Measurements from ENCODE around the gene EIF4G3. TPM values are rescaled to one million over a fixed set of nuclear protein-coding genes. Genes with fewer than 3 reads are reported as not detected.

The EIF4G3 gene
- total RNA-seq, 1 donor from 2014 or later = 97.4 TPM

DNA sequence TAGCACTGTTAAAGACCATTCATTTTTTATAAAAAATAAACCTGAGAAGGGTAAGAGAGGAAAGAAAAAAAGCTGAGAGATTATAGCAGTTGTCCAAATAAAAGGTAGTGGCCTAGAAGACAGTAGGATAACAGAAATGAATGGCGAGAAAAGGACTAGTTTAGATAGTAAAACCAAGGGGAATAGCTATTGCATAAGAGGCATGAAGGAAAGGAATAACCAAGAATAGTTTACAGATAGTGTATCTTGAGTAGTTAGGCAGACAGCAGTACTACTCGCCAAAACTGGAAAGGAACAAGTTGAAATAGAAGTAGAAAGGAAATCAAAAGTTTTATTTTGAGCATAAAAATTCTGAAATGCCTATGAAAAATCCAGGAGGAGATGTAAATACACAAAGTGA, 70.5 kb downstream of the EIF4G3 start:
- Mint-ChIP-seq H3K4me3 (ENCODE audit: low read depth) (no peak overlapping the region), H3K4me1 (ENCODE audit: low read depth) (peaks cover 5% of the 10 kb centered on the region), H3K27me3 (no peaks in the 10 kb centered on the region), H3K9me3 (ENCODE audit: low read depth) (no peaks in the 10 kb centered on the region), H3K36me3 (ENCODE audit: insufficient read depth) (peaks cover 8% of the 10 kb centered on the region), H3K27ac (no peak overlapping the region)
- no peak for DNase-seq (ENCODE audit: low spot score, unreplicated experiment)
- TF ChIP-seq, protein P1, sequence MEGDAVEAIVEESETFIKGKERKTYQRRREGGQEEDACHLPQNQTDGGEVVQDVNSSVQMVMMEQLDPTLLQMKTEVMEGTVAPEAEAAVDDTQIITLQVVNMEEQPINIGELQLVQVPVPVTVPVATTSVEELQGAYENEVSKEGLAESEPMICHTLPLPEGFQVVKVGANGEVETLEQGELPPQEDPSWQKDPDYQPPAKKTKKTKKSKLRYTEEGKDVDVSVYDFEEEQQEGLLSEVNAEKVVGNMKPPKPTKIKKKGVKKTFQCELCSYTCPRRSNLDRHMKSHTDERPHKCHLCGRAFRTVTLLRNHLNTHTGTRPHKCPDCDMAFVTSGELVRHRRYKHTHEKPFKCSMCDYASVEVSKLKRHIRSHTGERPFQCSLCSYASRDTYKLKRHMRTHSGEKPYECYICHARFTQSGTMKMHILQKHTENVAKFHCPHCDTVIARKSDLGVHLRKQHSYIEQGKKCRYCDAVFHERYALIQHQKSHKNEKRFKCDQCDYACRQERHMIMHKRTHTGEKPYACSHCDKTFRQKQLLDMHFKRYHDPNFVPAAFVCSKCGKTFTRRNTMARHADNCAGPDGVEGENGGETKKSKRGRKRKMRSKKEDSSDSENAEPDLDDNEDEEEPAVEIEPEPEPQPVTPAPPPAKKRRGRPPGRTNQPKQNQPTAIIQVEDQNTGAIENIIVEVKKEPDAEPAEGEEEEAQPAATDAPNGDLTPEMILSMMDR (IDR thresholded peaks at IDR 0.05; ENCODE audit: unreplicated experiment) = no peak

DNA sequence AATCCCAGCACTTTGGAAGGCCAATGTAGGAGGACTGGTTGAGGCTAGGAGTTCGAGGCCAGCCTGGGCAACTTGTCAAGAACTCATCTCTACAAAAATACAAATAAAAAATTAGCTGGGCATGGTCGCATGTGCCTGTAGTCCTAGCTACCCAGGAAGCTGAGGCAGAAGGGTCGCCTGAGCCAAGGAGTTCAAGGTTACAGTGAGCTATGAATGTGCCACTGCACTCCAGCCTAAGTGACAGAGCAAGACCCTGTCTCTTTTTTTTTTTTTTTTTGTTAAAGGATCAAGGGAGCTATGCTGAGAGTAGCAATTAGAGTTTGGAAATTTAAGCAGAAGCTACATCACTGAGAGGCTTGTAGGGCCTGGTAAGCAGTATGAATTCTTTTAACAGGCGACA, 70.9 kb downstream of the EIF4G3 start:
- no peaks in the 10 kb centered on the region for H3K9me3 Mint-ChIP-seq (ENCODE audit: low read depth)
- DNase-seq (ENCODE audit: low spot score, unreplicated experiment) = no peak
- no peak overlapping the region for H3K27ac Mint-ChIP-seq
- no peak overlapping the region for H3K4me3 Mint-ChIP-seq (ENCODE audit: low read depth)
- TF ChIP-seq, protein P1 (IDR thresholded peaks at IDR 0.05; ENCODE audit: unreplicated experiment) = no peak
- H3K27me3 Mint-ChIP-seq = no peaks in the 10 kb centered on the region
- peaks cover 7% of the 10 kb centered on the region for H3K36me3 Mint-ChIP-seq (ENCODE audit: insufficient read depth)
- peaks cover 5% of the 10 kb centered on the region for H3K4me1 Mint-ChIP-seq (ENCODE audit: low read depth)

DNA sequence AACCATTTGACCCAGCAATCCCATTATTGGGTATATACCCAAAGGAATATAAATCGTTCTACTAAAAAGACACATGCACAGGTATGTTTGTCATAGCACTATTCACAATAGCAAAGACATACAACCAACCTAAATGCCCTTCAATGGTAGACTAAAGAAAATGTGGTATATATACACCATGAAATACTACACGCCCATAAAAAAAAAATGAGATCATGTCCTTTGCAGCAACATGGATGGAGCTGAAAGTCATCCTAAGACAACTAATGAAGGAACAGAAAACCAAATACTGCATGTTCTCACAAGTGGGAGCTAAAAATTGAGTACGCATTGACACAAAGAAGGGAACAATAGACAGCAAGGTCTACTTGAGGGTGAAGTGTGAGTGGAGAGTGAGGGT, 72.0 kb downstream of the EIF4G3 start:
- Mint-ChIP-seq H3K27me3 (no peaks in the 10 kb centered on the region), H3K27ac (no peak overlapping the region), H3K36me3 (ENCODE audit: insufficient read depth) (peaks cover 12% of the 10 kb centered on the region), H3K4me1 (ENCODE audit: low read depth) (peaks cover 5% of the 10 kb centered on the region), H3K9me3 (ENCODE audit: low read depth) (no peaks in the 10 kb centered on the region), H3K4me3 (ENCODE audit: low read depth) (no peak overlapping the region)
- TF ChIP-seq, protein P1 (IDR thresholded peaks at IDR 0.05; ENCODE audit: unreplicated experiment) = no peak
- DNase-seq (ENCODE audit: low spot score, unreplicated experiment) = no peak

DNA sequence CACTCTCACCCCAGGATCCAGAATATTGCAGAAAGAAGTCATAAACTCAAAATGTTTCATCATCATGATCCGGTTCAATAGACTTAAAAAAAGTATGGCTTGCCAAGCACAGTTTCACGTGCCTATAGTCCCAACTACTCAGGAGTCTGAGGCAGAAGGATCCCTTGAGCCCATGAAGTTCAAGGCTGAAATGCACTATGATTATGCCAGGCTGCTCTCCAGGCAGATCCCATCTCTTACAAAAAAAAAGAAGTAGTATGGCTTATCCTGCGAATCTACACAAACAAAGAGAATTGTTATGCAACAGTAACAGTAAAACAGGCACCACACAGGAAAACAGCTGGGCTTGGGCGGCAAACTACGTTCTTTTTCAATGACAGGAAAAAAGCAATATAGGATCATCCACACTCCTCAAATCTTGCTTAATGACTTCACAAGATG, 76.2 kb downstream of the EIF4G3 start:
- peaks cover 20% of the 10 kb centered on the region for H3K36me3 Mint-ChIP-seq (ENCODE audit: insufficient read depth)
- peaks cover 2% of the 10 kb centered on the region for H3K4me1 Mint-ChIP-seq (ENCODE audit: low read depth)
- peak overlapping the region; percentile 17 for H3K27ac Mint-ChIP-seq
- no peak overlapping the region for H3K4me3 Mint-ChIP-seq (ENCODE audit: low read depth)
- no peaks in the 10 kb centered on the region for H3K27me3 Mint-ChIP-seq
- TF ChIP-seq, protein P1 (IDR thresholded peaks at IDR 0.05; ENCODE audit: unreplicated experiment) = no peak
- DNase-seq (ENCODE audit: low spot score, unreplicated experiment) = no peak
- H3K9me3 Mint-ChIP-seq (ENCODE audit: low read depth) = no peaks in the 10 kb centered on the region

DNA sequence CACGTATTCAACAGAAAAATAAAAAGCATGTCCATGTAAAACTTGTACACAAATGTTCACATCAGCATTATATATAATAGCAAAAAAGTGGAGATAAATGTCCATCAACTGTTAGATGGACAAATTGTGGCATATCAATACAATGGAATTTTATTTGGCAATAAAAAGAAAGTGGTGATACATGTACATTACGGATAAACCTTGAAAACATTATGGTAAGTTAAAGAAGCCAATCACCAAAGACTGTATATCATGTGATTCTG, 76.9 kb downstream of the EIF4G3 start:
- TF ChIP-seq, protein P1 (IDR thresholded peaks at IDR 0.05; ENCODE audit: unreplicated experiment) = no peak
- Mint-ChIP-seq H3K36me3 (ENCODE audit: insufficient read depth) (peaks cover 23% of the 10 kb centered on the region), H3K4me1 (ENCODE audit: low read depth) (peaks cover 2% of the 10 kb centered on the region), H3K27ac (no peak overlapping the region), H3K4me3 (ENCODE audit: low read depth) (no peak overlapping the region), H3K9me3 (ENCODE audit: low read depth) (no peaks in the 10 kb centered on the region), H3K27me3 (no peaks in the 10 kb centered on the region)
- no peak for DNase-seq (ENCODE audit: low spot score, unreplicated experiment)

Measured in progenitor cell of endocrine pancreas (in vitro differentiated cells).